NCI-H460 (cell line): Measurements from ENCODE around the gene OVAAL. TPM values are rescaled to one million over a fixed set of nuclear protein-coding genes. Genes with fewer than 3 reads are reported as not detected.

ENCODE experiments used
- DNase-seq: peaks from one replicate; pipeline ENCODE4 v3.0.0-alpha.2; 2016; ENCODE audit warnings: low read depth; ENCODE audit errors: extremely low read depth
- small RNA-seq, 2 experiments: library from RNA; depleted of rRNA; stranded (forward); fragments of <200 nt; gene quantifications; one replicate each; pipeline ENCODE3, GENCODE V24; 2014
- total RNA-seq: library from RNA; depleted of rRNA; stranded (reverse); fragments of >200 nt; shearing (Covaris generic); gene quantifications from 2 replicates; pipeline ENCODE4 v1.2.3, GENCODE V29; 2014; rRNA removed

The OVAAL gene
- total RNA-seq, 1 experiment from 2014 or later = not detected

- DNase-seq = no peak
These were observed 42.7 kb downstream of the OVAAL start for GRCh38 chr1:180601512-180601911.

GRCh38 chr1:180603223-180603849 lies 44.6 kb downstream of the OVAAL start:
- DNase-seq = no peak

DNA sequence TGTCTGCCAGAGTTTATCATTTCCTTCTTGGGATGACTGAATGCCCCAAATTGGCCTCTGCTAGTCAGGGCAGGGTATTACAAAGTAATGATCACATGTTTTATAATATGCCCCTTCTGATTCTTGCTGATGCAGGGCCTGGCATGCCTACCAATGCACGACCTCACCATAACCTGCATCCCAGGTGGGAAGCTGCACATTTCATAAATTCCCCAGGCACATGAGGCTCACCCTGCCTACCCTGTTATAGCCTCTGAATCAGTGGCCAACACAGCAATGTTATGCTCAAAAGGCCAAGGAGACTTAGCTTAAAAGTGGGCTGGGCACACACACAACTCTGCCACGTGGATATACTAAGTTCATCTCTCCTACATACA lies 45.1 kb downstream of the OVAAL start:
- DNase-seq = no peak

DNA sequence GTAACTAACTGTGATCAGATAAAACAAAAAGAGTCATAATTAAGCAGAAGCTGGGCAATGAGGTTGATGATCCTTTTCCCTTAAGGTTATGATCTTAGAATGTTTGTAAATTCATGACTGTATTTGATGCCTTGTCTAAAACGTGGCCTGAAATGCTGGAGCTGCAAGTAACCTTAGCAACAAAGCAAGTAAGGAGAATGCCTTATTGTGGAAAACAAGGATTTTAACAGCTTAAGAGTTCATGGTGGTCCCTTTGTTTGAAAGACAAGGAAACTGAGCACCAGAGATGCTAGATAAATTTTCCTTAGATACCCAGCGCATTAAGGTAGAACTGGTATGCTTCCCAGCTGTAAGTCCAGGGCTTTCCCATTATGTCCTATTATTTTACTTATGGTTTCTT lies 47.4 kb downstream of the OVAAL start:
- no peak for DNase-seq

DNA sequence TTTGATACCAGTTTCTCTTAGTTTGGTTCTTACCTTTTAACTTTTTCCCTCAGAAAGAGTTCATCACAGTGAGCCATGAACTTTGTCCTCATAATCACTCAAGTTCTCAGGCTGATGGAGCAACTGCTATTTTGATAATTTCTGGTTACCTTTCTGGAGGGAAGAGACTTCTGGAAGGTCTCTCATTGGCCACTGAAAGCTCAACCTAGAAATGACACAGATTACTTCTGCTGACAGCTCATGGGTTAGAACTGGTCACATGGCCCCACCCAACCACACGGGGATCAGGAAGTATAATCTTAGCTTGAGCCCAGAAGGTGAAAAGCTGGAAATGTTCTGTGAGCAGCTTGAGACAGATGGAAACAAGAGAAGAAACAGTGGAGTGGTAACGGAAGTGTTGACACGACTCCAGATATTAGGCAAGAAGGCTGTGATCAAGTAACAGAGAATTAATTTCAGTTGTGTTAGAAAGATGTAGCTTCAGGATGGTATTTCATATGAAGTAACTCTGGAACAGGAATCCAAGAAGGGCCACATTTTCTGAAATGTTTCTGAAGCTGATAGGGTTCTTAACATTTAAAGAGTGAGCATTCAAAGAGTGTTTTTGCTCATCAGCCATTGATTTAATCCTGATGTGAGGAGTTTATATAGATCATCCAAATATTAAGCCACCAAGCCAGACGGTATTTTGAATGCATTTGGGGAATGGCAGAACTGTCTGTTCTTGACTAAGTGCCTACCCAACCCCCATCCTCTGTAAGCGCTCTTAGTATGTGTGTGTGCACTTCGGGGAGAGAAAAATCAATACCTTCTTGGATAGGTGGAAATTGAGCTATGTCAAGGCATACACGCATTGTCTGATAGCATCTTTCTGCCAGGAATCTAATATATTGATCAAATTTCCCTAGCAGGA lies 51.1 kb downstream of the OVAAL start:
- DNase-seq = no peak

- no peak for DNase-seq
These were observed 51.8 kb downstream of the OVAAL start for GRCh38 chr1:180610556-180611015.

GRCh38 chr1:180611016-180611930 lies 52.5 kb downstream of the OVAAL start:
- no peak for DNase-seq

- no peak for DNase-seq
These were observed 53.9 kb downstream of the OVAAL start for GRCh38 chr1:180612632-180613031.

DNA sequence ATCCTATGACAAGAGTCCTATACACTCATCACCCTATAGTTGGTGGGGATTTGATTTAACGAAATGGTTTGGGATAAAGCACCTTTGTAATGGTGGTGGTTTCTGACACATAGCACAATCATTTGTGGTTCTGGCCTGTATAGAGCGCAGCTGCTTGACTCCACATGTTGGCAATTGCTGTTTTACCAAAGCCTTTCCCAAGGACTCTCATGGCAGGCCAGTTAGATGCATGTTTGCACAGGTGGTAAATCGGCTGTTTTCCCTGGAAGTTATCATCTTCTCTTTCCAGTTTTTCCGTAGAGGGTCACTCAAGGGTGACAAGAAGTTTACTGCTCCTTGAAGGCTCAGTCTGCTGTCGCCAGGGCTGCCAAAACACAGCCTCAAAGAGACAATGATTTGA lies 56.0 kb downstream of the OVAAL start:
- no peak for DNase-seq

DNA sequence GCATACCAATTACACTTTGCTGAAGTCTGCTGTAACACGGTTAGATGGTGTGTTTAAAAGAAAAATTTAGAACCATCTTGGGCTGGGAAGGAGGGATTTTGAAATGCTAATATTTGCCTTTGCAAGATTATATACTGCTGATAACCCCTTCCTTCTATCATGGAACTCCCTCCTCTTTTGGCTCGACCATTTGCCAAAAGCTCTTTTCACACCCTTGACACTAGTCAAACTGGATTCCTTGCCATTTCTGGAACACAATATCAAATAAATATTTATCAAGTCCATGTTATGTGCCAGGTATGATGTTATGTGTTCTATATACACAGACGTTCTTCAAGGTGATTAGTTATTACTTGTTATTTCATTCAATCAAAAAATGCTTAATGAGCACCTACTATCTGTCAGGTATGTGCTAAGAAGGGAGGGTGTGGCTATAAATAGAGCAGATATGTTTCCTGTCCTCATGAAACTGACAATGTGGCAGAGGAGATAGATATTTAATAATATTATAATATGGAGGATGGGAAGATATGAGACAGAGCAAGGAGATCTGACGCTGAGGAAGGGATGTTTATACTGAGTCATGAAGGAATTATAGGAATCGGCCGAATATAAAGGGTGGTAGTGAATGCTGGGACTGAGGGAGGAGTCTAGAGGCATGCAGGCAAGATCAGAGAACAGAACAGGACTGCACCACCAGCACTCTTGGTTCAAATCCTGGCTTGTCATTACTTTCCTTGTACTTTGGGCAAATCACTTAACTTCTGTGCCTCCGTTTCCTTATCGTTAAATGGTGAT lies 56.9 kb downstream of the OVAAL start:
- DNase-seq = no peak

Small RNA genes lying within 50 kb of the gene (small RNA-seq; reads per million reads assigned to genes)
- 0 reads per million in 2 experiments for gene RF00019

Other genes with a start within 250 kb of the OVAAL start
- gene ACBD6, start 56.4 kb upstream of the OVAAL start, total RNA-seq = 137 and 141 TPM in 2 replicates
- gene XPR1, start 73.1 kb downstream of the OVAAL start, total RNA-seq = 92.9 and 111 TPM in 2 replicates